ENCODE data around the gene RABGAP1L. TPM values are rescaled to one million over a fixed set of nuclear protein-coding genes. Genes with fewer than 3 reads are reported as not detected.

RABGAP1L gene
- total RNA-seq, 2 donors from 2014 or later, result 37.9 to 59.8 TPM

GRCh38 chr1:174875306-174875705 is 716.0 kb downstream of the RABGAP1L start:
- Histone ChIP-seq H3K27me3 (replicated peaks; ENCODE audit: insufficient read depth) (no peaks in the 10 kb centered on the region), H3K4me1 (ENCODE audit: control insufficient read depth in 1 of 2, low read depth in 2 of 2) (no peaks in the 10 kb centered on the region), H3K36me3 (no peaks in the 10 kb centered on the region), H3K27ac (no peak overlapping the region), H3K9me3 (no peaks in the 10 kb centered on the region), H3K4me3 (no peak overlapping the region)
- ATAC-seq (ENCODE audit: insufficient number of reproducible peaks, low FRiP score, low read depth) (no peak), DNase-seq (ENCODE audit: low spot score) (no peak)
- TF ChIP-seq CTCF (IDR thresholded peaks at IDR 0.05), result no peak

DNA sequence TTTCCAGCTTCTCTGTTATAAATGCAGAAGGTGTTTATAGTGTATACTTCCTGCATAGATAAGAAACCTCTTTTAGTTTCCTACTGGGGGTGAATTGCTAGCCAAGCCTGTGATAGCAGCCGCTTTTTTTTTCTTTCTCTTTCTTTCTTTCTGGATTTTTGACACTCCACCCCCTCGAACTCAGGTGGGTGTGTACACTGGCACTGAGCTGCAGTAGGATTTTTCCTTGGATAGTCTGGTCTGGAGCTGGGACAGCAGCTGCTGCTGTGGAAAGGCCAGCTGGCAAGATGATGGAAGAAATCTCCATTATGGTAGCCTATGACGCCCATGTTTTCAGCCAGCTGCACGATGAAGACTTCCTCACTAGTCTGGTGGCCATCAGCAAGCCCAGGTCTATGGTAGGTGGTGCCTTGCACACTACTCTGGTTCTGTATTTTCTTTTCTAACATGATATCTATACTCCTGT is 717.9 kb downstream of the RABGAP1L start:
- H3K4me3 ChIP-seq, result no peak overlapping the region
- no peak for TF ChIP-seq CTCF (IDR thresholded peaks at IDR 0.05)
- no peak for DNase-seq (ENCODE audit: low spot score)
- H3K4me1 ChIP-seq (ENCODE audit: control insufficient read depth in 1 of 2, low read depth in 2 of 2), result no peaks in the 10 kb centered on the region
- no peaks in the 10 kb centered on the region for H3K36me3 ChIP-seq
- H3K27ac ChIP-seq, result no peak overlapping the region
- ATAC-seq (ENCODE audit: insufficient number of reproducible peaks, low FRiP score, low read depth), result no peak
- no peaks in the 10 kb centered on the region for H3K9me3 ChIP-seq
- H3K27me3 ChIP-seq (replicated peaks; ENCODE audit: insufficient read depth), result no peaks in the 10 kb centered on the region

- no peaks in the 10 kb centered on the region for H3K9me3 ChIP-seq
- ATAC-seq (ENCODE audit: insufficient number of reproducible peaks, low FRiP score, low read depth), result no peak
- no peak overlapping the region for H3K4me3 ChIP-seq
Observed at GRCh38 chr1:174880171-174880570, 720.9 kb downstream of the RABGAP1L start.

GRCh38 chr1:174883409-174883808 is 724.1 kb downstream of the RABGAP1L start:
- H3K36me3 ChIP-seq, result no peaks in the 10 kb centered on the region
- H3K4me1 ChIP-seq (ENCODE audit: control insufficient read depth in 1 of 2, low read depth in 2 of 2), result peaks cover 0 to 7% of the 10 kb centered on the region in 2 donors
- H3K9me3 ChIP-seq, result no peaks in the 10 kb centered on the region
- no peak for TF ChIP-seq CTCF (IDR thresholded peaks at IDR 0.05)
- H3K27me3 ChIP-seq (replicated peaks; ENCODE audit: insufficient read depth), result no peaks in the 10 kb centered on the region
- no peak for ATAC-seq (ENCODE audit: insufficient number of reproducible peaks, low FRiP score, low read depth)
- no peak overlapping the region for H3K27ac ChIP-seq
- no peak for DNase-seq (ENCODE audit: low spot score)
- no peak overlapping the region for H3K4me3 ChIP-seq

More at GRCh38 chr1:174880171-174880570, 720.9 kb downstream of the RABGAP1L start:
- Histone ChIP-seq H3K4me1 (ENCODE audit: control insufficient read depth in 1 of 2, low read depth in 2 of 2) (peaks cover 0 to 7% of the 10 kb centered on the region in 2 donors), H3K27ac (no peak overlapping the region), H3K27me3 (replicated peaks; ENCODE audit: insufficient read depth) (no peaks in the 10 kb centered on the region), H3K36me3 (no peaks in the 10 kb centered on the region)
- no peak for DNase-seq (ENCODE audit: low spot score)
- TF ChIP-seq CTCF (IDR thresholded peaks at IDR 0.05), result no peak

DNA sequence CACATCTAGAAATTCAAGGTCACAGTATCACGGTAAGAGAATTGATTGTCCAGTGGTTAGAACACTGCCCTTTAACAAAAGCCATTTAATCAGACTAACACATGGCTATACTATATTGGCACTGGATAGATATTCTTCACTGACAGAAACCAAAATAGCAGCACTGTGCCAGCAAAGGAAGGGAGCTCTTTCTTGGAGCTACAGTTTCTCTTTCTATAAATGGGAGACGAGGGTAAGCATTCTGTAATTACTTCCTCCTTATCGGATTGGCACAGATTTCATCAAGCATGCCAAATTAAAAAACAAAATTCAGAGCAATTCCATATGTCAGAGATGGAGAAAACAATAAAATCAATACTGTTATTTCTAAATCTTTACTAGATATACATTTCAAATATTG is 724.7 kb downstream of the RABGAP1L start:
- Histone ChIP-seq H3K9me3 (no peaks in the 10 kb centered on the region), H3K4me3 (no peak overlapping the region), H3K4me1 (ENCODE audit: control insufficient read depth in 1 of 2, low read depth in 2 of 2) (peaks cover 0 to 7% of the 10 kb centered on the region in 2 donors), H3K27me3 (replicated peaks; ENCODE audit: insufficient read depth) (no peaks in the 10 kb centered on the region), H3K36me3 (no peaks in the 10 kb centered on the region), H3K27ac (no peak overlapping the region)
- ATAC-seq (ENCODE audit: insufficient number of reproducible peaks, low FRiP score, low read depth) (no peak), DNase-seq (ENCODE audit: low spot score) (no peak)
- TF ChIP-seq CTCF (IDR thresholded peaks at IDR 0.05), result no peak

All from thoracic aorta (tissue), 2 donors.